Fibroblast of villous mesenchyme (primary cell): Measurements from ENCODE around the gene TGM5. TPM values are rescaled to one million over a fixed set of nuclear protein-coding genes. Genes with fewer than 3 reads are reported as not detected.
"Not testable (repeated sequence)": the region's sequence is repeated elsewhere in the genome, so short reads cannot be mapped to it uniquely, and the experiment has no call there.

Experiments used
- DNase-seq: peaks from one replicate; pipeline ENCODE4 v3.0.0-alpha.2; 2010; ENCODE audit warnings: low read depth
- H3K4me3 ChIP-seq: 2 replicates; pipeline ENCODE4 v1.5.1; 2011; ENCODE audit warnings: low read depth, mild to moderate bottlenecking, low read length
- total RNA-seq: library from RNA; depleted of rRNA; stranded (reverse); fragments of >200 nt; gene quantifications from 2 replicates; pipeline ENCODE4 v1.2.3, GENCODE V29; 2012
- TF ChIP-seq, protein P1 (sequence below): IDR thresholded peaks from 2 replicates; pipeline ENCODE4 v1.5.1; 2012; ENCODE audit warnings: low read depth, mild to moderate bottlenecking, low read length; ENCODE audit not compliant: insufficient read depth

TGM5 gene
- total RNA-seq, 1 donor: not detected

DNA sequence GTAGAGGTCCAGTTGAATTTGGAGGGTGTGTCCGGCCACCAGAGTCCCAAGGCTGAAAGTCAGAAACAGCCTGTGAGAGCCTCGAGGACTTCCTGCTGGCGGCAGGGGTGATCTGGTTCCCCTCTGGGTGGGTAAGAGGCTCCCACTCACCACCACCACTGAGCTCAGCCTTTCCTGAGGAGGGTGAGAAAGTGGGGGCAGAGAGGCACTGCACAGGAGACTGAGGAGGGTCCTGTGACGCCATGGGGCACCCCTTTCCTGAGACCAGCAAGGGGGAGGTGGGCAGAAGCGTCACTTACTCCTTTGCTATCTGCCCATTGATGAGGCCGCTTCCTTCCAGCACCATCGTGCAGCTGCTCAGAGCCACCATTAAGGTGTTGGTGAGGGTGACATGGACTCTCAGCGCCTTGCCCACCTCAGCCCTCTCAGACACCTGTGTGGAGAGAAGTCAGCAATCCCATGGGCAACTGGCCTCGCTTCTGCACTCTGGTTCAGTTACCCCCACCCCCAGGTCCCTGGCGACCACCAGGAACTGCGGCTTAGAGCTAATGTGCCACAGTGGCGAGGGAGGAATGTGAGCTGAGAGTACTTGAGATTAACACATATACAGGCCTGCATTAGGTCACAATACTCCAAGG is 10.0 kb upstream of the TGM5 start:
- DNase-seq: no peak
- H3K4me3 ChIP-seq: no peak overlapping the region
- TF ChIP-seq, protein P1, sequence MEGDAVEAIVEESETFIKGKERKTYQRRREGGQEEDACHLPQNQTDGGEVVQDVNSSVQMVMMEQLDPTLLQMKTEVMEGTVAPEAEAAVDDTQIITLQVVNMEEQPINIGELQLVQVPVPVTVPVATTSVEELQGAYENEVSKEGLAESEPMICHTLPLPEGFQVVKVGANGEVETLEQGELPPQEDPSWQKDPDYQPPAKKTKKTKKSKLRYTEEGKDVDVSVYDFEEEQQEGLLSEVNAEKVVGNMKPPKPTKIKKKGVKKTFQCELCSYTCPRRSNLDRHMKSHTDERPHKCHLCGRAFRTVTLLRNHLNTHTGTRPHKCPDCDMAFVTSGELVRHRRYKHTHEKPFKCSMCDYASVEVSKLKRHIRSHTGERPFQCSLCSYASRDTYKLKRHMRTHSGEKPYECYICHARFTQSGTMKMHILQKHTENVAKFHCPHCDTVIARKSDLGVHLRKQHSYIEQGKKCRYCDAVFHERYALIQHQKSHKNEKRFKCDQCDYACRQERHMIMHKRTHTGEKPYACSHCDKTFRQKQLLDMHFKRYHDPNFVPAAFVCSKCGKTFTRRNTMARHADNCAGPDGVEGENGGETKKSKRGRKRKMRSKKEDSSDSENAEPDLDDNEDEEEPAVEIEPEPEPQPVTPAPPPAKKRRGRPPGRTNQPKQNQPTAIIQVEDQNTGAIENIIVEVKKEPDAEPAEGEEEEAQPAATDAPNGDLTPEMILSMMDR: no peak

- TF ChIP-seq, protein P1: no peak
Measured at GRCh38 chr15:43275740-43276562, 9.2 kb upstream of the TGM5 start.

GRCh38 chr15:43274136-43274535 is 7.4 kb upstream of the TGM5 start:
- TF ChIP-seq, protein P1: no peak
- no peak overlapping the region for H3K4me3 ChIP-seq
- DNase-seq: no peak

More at GRCh38 chr15:43275740-43276562, 9.2 kb upstream of the TGM5 start:
- H3K4me3 ChIP-seq: no peak overlapping the region
- DNase-seq: no peak

- TF ChIP-seq, protein P1: no peak
- no peak overlapping the region for H3K4me3 ChIP-seq
- no peak for DNase-seq
Measured at GRCh38 chr15:43273243-43273642, 6.5 kb upstream of the TGM5 start.

DNA sequence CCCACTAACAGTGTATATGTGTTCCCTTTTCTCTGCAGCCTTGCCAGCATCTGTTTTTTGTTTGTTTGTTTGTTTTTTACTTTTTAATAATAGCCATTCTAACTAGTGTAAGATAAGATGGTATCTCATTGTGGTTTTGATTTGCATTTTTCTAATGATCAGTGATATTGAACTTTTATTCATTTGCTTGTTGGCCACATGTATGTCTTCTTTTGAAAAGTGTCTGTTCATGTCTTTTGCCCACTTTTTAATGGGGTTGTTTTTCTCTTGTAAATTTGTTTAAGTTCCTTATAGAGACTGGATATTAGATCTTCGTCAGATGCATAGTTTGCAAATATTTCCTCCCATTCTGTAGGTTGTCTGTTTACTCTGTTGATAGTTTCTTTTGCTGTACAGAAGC is 5.2 kb upstream of the TGM5 start:
- DNase-seq, H3K4me3 ChIP-seq: not testable (repeated sequence)

DNA sequence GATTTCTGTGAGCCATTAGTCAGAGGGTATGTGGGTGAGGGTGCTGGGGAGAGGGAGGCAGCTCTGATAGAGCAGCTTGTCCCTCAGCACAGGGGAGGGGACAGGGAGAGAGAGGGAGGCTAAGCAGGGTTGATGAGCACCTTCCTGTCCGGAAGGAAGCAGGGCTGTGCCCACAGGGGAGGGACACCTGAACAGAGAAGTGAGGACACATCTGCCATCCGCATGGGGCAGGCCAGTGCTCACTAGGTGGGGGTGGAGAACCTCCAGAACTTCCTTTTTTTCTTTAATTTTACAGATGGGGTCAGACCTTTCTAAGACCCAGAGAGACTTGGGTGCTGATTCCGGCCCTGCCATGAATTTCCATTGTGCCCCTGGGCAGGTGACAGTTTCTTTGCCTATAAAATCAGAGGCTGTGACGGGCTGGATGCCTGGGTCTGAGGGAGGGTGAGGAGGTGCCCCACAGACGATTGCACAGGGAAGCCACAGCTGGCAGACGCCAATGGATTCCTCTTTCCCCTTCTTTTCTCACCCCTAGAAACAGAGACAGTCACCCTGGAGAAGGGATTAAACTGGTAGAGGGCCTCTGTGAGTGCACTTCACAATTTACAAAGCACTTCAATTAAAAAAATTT is 4.1 kb upstream of the TGM5 start:
- H3K4me3 ChIP-seq: no peak overlapping the region
- TF ChIP-seq, protein P1: no peak
- no peak for DNase-seq

DNA sequence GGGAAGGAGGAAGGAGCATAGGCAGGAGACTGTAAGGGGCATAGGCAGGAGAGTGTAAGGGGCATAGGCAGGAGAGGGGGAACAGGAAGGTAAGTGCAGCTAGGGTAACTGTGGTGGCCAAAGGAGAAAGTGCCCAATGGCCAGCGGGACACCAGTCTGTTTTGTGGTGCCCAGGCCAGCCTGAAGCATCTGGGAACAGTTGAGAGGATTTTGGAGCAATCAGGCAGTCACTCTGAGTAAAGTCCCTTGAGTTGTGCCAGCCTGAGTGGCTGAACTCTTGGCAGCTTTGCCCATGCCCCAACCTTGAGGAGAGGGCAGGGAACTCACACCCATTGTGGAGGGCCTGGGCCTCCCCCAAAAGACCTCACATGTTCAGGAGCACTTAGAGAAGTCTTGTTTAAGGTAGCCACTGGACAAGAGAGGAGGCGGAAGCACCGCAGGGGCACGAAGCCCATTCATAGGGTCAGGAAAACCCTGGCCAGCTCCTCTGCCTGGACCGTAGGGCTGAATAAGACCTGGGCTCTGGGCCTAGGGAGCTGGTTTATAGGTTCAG is 3.5 kb upstream of the TGM5 start:
- TF ChIP-seq, protein P1: no peak
- H3K4me3 ChIP-seq: no peak overlapping the region
- no peak for DNase-seq
